ENCODE results near the gene LPP. TPM values are rescaled to one million over a fixed set of nuclear protein-coding genes. Genes with fewer than 3 reads are reported as not detected.

The LPP gene
- total and polyA plus RNA-seq, 4 donors: 11.1 to 219 (median 66.5) TPM

DNA sequence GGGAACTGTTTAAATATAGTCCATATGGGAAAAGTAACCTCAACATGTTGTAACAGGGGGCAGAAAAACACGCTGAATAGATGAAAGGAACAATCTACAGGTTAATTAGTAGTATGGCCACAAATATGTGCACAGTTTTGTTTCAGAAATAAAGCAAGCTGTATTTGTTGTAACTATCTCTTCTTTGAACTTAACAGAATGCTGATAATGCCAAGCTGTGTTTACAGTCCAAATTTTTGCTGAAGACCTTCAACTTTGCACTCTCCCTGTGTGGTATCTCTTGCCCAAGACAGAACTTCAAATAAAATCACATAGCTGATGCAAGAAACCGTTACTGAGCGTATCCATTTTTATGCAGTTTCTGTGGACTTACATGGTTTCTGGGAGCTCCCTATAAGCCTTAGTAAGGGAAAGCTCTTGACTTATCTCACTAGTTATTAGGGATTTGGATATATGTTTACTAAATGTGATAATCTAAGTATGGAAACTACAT, 592.4 kb downstream of the LPP start:
- Histone ChIP-seq H3K4me3 (no peak overlapping the region), H3K27ac (ENCODE audit: low read depth in 1 of 2, low read length in 1 of 2) (no peak overlapping the region), H3K9me3 (ENCODE audit: control insufficient read depth in 4 of 4, insufficient read depth in 3 of 4, low read length in 3 of 4) (no peaks in the 10 kb centered on the region), H3K4me1 (ENCODE audit: control insufficient read depth in 5 of 5, insufficient read depth in 5 of 5, low read length in 5 of 5) (peaks cover 0 to 9% (median 0%) of the 10 kb centered on the region in 5 donors), H3K9ac (ENCODE audit: insufficient read depth in 1 of 2, low read length in 2 of 2) (no peak overlapping the region), H3K36me3 (ENCODE audit: control insufficient read depth in 4 of 4, insufficient read depth in 4 of 4, low read length in 4 of 4) (peaks cover 0 to 3% (median 0%) of the 10 kb centered on the region in 4 donors), H3K27me3 (ENCODE audit: control insufficient read depth in 3 of 3, insufficient read depth in 3 of 3, low read length in 2 of 3) (no peaks in the 10 kb centered on the region)
- ATAC-seq (ENCODE audit: insufficient read depth, low FRiP score) (no peak), DNase-seq (peak in 2 of 3 donors; percentile 55 to 60)
- TF ChIP-seq, protein P1, sequence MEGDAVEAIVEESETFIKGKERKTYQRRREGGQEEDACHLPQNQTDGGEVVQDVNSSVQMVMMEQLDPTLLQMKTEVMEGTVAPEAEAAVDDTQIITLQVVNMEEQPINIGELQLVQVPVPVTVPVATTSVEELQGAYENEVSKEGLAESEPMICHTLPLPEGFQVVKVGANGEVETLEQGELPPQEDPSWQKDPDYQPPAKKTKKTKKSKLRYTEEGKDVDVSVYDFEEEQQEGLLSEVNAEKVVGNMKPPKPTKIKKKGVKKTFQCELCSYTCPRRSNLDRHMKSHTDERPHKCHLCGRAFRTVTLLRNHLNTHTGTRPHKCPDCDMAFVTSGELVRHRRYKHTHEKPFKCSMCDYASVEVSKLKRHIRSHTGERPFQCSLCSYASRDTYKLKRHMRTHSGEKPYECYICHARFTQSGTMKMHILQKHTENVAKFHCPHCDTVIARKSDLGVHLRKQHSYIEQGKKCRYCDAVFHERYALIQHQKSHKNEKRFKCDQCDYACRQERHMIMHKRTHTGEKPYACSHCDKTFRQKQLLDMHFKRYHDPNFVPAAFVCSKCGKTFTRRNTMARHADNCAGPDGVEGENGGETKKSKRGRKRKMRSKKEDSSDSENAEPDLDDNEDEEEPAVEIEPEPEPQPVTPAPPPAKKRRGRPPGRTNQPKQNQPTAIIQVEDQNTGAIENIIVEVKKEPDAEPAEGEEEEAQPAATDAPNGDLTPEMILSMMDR (IDR thresholded peaks at IDR 0.05; ENCODE audit: control extremely low read depth, extremely low read depth): no peak
- 72 to 82% methylated on average over 3 of the region's 3 CpGs for WGBS, 2 donors

DNA sequence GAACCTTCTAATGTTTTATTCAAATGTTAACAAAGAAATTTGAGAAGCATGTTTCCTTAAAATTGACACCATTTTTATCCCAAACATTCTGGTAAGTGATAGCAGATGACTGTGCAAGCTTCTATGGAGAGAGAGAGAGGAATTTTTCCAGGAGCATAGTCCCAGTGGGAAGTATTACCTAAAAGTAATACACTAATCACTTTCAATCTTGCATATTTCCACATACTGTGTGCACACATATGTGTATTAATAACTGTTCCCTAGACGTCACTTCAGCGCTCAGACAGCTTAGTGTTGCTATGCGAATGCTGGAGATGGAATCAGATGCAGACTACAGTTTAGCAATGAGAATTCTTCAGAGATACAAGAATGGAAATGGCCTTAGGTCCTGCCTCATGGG, 593.5 kb downstream of the LPP start:
- Histone ChIP-seq H3K4me3 (no peak overlapping the region), H3K9ac (ENCODE audit: insufficient read depth in 1 of 2, low read length in 2 of 2) (no peak overlapping the region), H3K9me3 (ENCODE audit: control insufficient read depth in 4 of 4, insufficient read depth in 3 of 4, low read length in 3 of 4) (no peaks in the 10 kb centered on the region), H3K27ac (ENCODE audit: low read depth in 1 of 2, low read length in 1 of 2) (no peak overlapping the region), H3K36me3 (ENCODE audit: control insufficient read depth in 4 of 4, insufficient read depth in 4 of 4, low read length in 4 of 4) (peaks cover 0 to 3% (median 0%) of the 10 kb centered on the region in 4 donors), H3K27me3 (ENCODE audit: control insufficient read depth in 3 of 3, insufficient read depth in 3 of 3, low read length in 2 of 3) (no peaks in the 10 kb centered on the region), H3K4me1 (ENCODE audit: control insufficient read depth in 5 of 5, insufficient read depth in 5 of 5, low read length in 5 of 5) (peaks cover 0 to 9% (median 0%) of the 10 kb centered on the region in 5 donors)
- ATAC-seq (ENCODE audit: insufficient read depth, low FRiP score): no peak
- no peak for DNase-seq
- TF ChIP-seq, protein P1 (IDR thresholded peaks at IDR 0.05; ENCODE audit: control extremely low read depth, extremely low read depth): no peak
- WGBS, 2 donors: 91 to 94% methylated on average over 3 of the region's 3 CpGs

DNA sequence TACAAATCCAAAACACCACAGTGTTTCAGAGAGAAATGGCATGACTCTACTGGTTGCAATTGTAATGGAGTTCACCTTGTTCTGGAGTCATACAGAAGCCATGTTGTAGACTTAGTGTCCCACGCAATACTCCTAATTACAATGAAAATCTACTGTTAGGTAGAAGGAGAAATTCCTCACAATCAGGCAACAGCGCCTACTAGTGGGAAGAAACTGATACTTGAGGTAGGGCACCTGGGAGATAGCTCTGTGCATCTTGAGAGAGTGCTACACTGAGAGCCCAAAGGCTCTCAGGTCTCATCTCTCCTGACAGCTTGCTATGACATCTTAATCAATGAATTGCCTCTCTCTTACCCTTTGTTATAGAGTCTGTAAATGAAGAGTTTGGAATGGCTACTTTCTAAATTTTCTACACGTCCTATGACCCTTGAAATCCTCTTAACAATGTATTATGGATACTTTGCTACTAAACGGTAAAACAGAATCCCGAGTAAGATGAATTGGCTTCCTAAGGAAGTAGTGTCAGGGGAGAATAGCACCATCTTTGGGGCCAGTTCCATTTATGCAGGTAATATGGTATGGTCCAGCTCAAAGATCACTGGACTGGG, 595.2 kb downstream of the LPP start:
- Histone ChIP-seq H3K36me3 (ENCODE audit: control insufficient read depth in 4 of 4, insufficient read depth in 4 of 4, low read length in 4 of 4) (peaks cover 0 to 3% (median 0%) of the 10 kb centered on the region in 4 donors), H3K9me3 (ENCODE audit: control insufficient read depth in 4 of 4, insufficient read depth in 3 of 4, low read length in 3 of 4) (no peaks in the 10 kb centered on the region), H3K4me3 (no peak overlapping the region), H3K4me1 (ENCODE audit: control insufficient read depth in 5 of 5, insufficient read depth in 5 of 5, low read length in 5 of 5) (peaks cover 0 to 9% (median 0%) of the 10 kb centered on the region in 5 donors), H3K9ac (ENCODE audit: insufficient read depth in 1 of 2, low read length in 2 of 2) (no peak overlapping the region), H3K27me3 (ENCODE audit: control insufficient read depth in 3 of 3, insufficient read depth in 3 of 3, low read length in 2 of 3) (no peaks in the 10 kb centered on the region), H3K27ac (ENCODE audit: low read depth in 1 of 2, low read length in 1 of 2) (no peak overlapping the region)
- WGBS, 2 donors: 79 to 81% methylated on average over 5 of the region's 5 CpGs
- TF ChIP-seq, protein P1 (IDR thresholded peaks at IDR 0.05; ENCODE audit: control extremely low read depth, extremely low read depth): peak; percentile 52
- DNase-seq (no peak), ATAC-seq (ENCODE audit: insufficient read depth, low FRiP score) (no peak)
